ENCODE data around the gene IQCK. TPM values are rescaled to one million over a fixed set of nuclear protein-coding genes. Genes with fewer than 3 reads are reported as not detected.

Gene IQCK
- total RNA-seq, 5 donors from 2014 or later (not counting 1 experiment from before 2014, with no cell fraction given) = 1.6 to 3.3 (median 2.0) TPM

DNA sequence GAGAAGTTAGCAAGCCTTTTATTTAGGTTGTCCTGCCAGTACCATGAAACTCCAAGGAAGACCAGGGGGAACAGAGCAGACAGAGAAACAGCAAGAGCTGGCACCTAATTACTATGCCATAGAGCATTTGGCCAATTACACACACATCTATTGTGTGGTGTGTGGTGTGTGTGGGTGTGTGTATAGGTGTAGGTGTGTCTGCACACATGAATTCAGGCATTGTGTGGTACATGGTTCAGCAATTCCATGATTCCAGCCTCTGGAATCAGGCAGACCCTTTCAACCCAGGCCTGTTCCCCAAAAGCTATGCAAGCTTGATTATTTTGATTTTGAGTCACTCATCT lies 25.7 kb downstream of the IQCK start:
- Histone ChIP-seq H3K4me3 (ENCODE audit: control insufficient read depth in 1 of 2, extremely low read depth in 1 of 2, low read length in 1 of 2) (no peak overlapping the region), H3K27me3 (replicated peaks in 1 of 2; ENCODE audit: control insufficient read depth in 2 of 2, extremely low read depth in 1 of 2, insufficient read depth in 2 of 2, low read length in 1 of 2) (no peaks in the 10 kb centered on the region), H3K9me3 (no peaks in the 10 kb centered on the region), H3K36me3 (ENCODE audit: control insufficient read depth in 2 of 2, extremely low read depth in 1 of 2, insufficient read depth in 1 of 2, low read length in 1 of 2) (no peaks in the 10 kb centered on the region), H3K27ac (ENCODE audit: low read length) (no peak overlapping the region), H3K4me1 (ENCODE audit: control insufficient read depth in 1 of 2, extremely low read depth in 1 of 2, insufficient read depth in 2 of 2, low read length in 2 of 2) (no peaks in the 10 kb centered on the region)
- POLR2A ChIA-PET = no interaction called here
- Mint-ChIP-seq H3K36me3 (peaks cover 9% of the 10 kb centered on the region), H3K27ac (no peak overlapping the region), H3K4me3 (no peak overlapping the region), H3K27me3 (no peaks in the 10 kb centered on the region), H3K9me3 (no peaks in the 10 kb centered on the region), H3K4me1 (no peaks in the 10 kb centered on the region)
- CTCF ChIA-PET = no interaction called here
- ATAC-seq (replicated peaks in 1 of 4) (no peak), DNase-seq (no peak)

DNA sequence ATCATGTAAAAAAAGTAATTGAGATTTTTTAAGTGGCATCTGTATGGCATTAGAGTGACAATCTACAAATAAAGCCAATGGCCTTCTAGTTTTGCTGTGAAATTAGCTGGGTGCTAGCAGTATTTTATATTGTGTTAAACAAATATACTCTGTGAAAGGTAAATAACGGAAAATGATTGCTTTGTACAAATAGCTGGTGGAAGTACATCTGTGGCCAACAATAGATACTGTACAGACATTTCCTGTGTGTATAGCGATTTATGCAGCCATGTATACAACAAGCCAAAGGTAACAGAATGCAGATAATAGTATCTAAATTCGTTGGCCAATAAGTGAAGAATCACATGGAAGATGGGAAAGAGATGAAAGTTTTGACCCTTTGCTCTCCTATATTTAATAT lies 26.6 kb downstream of the IQCK start:
- Histone ChIP-seq H3K4me1 (ENCODE audit: control insufficient read depth in 1 of 2, extremely low read depth in 1 of 2, insufficient read depth in 2 of 2, low read length in 2 of 2) (no peaks in the 10 kb centered on the region), H3K27me3 (replicated peaks in 1 of 2; ENCODE audit: control insufficient read depth in 2 of 2, extremely low read depth in 1 of 2, insufficient read depth in 2 of 2, low read length in 1 of 2) (no peaks in the 10 kb centered on the region), H3K9me3 (no peaks in the 10 kb centered on the region), H3K4me3 (ENCODE audit: control insufficient read depth in 1 of 2, extremely low read depth in 1 of 2, low read length in 1 of 2) (no peak overlapping the region), H3K27ac (ENCODE audit: low read length) (no peak overlapping the region), H3K36me3 (ENCODE audit: control insufficient read depth in 2 of 2, extremely low read depth in 1 of 2, insufficient read depth in 1 of 2, low read length in 1 of 2) (no peaks in the 10 kb centered on the region)
- ATAC-seq (replicated peaks in 1 of 4) (no peak), DNase-seq (no peak)
- ChIA-PET CTCF (no interaction called here), POLR2A (no interaction called here)
- Mint-ChIP-seq H3K4me1 (no peaks in the 10 kb centered on the region), H3K27ac (no peak overlapping the region), H3K36me3 (peaks cover 5% of the 10 kb centered on the region), H3K27me3 (no peaks in the 10 kb centered on the region), H3K4me3 (no peak overlapping the region), H3K9me3 (no peaks in the 10 kb centered on the region)
- 100% methylated on average over 1 of the region's 3 CpGs for WGBS (ENCODE audit: insufficient coverage)

- H3K27ac Mint-ChIP-seq = no peak overlapping the region
- Histone ChIP-seq H3K4me3 (ENCODE audit: control insufficient read depth in 1 of 2, extremely low read depth in 1 of 2, low read length in 1 of 2) (no peak overlapping the region), H3K4me1 (ENCODE audit: control insufficient read depth in 1 of 2, extremely low read depth in 1 of 2, insufficient read depth in 2 of 2, low read length in 2 of 2) (no peaks in the 10 kb centered on the region), H3K9me3 (no peaks in the 10 kb centered on the region), H3K27ac (ENCODE audit: low read length) (no peak overlapping the region), H3K36me3 (ENCODE audit: control insufficient read depth in 2 of 2, extremely low read depth in 1 of 2, insufficient read depth in 1 of 2, low read length in 1 of 2) (no peaks in the 10 kb centered on the region), H3K27me3 (replicated peaks in 1 of 2; ENCODE audit: control insufficient read depth in 2 of 2, extremely low read depth in 1 of 2, insufficient read depth in 2 of 2, low read length in 1 of 2) (no peaks in the 10 kb centered on the region)
- H3K36me3 Mint-ChIP-seq = peaks cover under 1% of the 10 kb centered on the region
- no peak for DNase-seq
- H3K4me3 Mint-ChIP-seq = no peak overlapping the region
- H3K27me3 Mint-ChIP-seq = no peaks in the 10 kb centered on the region
- ATAC-seq (replicated peaks in 1 of 4) = no peak
- ChIA-PET POLR2A (no interaction called here), CTCF (no interaction called here)
- no peaks in the 10 kb centered on the region for H3K9me3 Mint-ChIP-seq
- 86% methylated on average over 7 of the region's 9 CpGs for WGBS (ENCODE audit: insufficient coverage)
- no peaks in the 10 kb centered on the region for H3K4me1 Mint-ChIP-seq
Measured at GRCh38 chr16:19745286-19746010, 27.4 kb downstream of the IQCK start.

- H3K4me1 Mint-ChIP-seq = no peaks in the 10 kb centered on the region
Measured at GRCh38 chr16:19746561-19746960, 28.5 kb downstream of the IQCK start.

GRCh38 chr16:19748389-19749168 lies 30.5 kb downstream of the IQCK start:
- Histone ChIP-seq H3K27ac (ENCODE audit: low read length) (no peak overlapping the region), H3K27me3 (replicated peaks in 1 of 2; ENCODE audit: control insufficient read depth in 2 of 2, extremely low read depth in 1 of 2, insufficient read depth in 2 of 2, low read length in 1 of 2) (no peaks in the 10 kb centered on the region), H3K4me3 (ENCODE audit: control insufficient read depth in 1 of 2, extremely low read depth in 1 of 2, low read length in 1 of 2) (no peak overlapping the region), H3K9me3 (no peaks in the 10 kb centered on the region), H3K4me1 (ENCODE audit: control insufficient read depth in 1 of 2, extremely low read depth in 1 of 2, insufficient read depth in 2 of 2, low read length in 2 of 2) (no peaks in the 10 kb centered on the region), H3K36me3 (ENCODE audit: control insufficient read depth in 2 of 2, extremely low read depth in 1 of 2, insufficient read depth in 1 of 2, low read length in 1 of 2) (no peaks in the 10 kb centered on the region)
- Mint-ChIP-seq H3K36me3 (no peaks in the 10 kb centered on the region), H3K27me3 (no peaks in the 10 kb centered on the region), H3K27ac (no peak overlapping the region), H3K4me3 (no peak overlapping the region), H3K9me3 (no peaks in the 10 kb centered on the region), H3K4me1 (no peaks in the 10 kb centered on the region)
- no peak for ATAC-seq (replicated peaks in 1 of 4)
- CTCF ChIA-PET = no interaction called here
- WGBS (ENCODE audit: insufficient coverage) = no CpG with 5 or more reads among the region's 2 CpGs
- POLR2A ChIA-PET = no interaction called here
- no peak for DNase-seq

More at GRCh38 chr16:19746561-19746960, 28.5 kb downstream of the IQCK start:
- ChIA-PET CTCF (interaction anchor here in 1 of 2 donors (0.6 kb wide), 1 partner anchor 631 kb away, joined by 3 read pairs; no protein-coding TSS in a partner anchor), POLR2A (no interaction called here)
- H3K9me3 ChIP-seq = no peaks in the 10 kb centered on the region
- Mint-ChIP-seq H3K27me3 (no peaks in the 10 kb centered on the region), H3K4me3 (no peak overlapping the region), H3K36me3 (no peaks in the 10 kb centered on the region), H3K27ac (no peak overlapping the region), H3K9me3 (no peaks in the 10 kb centered on the region)
- H3K36me3 ChIP-seq (ENCODE audit: control insufficient read depth in 2 of 2, extremely low read depth in 1 of 2, insufficient read depth in 1 of 2, low read length in 1 of 2) = no peaks in the 10 kb centered on the region
- no peak for ATAC-seq (replicated peaks in 1 of 4)
- no peak for DNase-seq
- no peak overlapping the region for H3K27ac ChIP-seq (ENCODE audit: low read length)
- H3K27me3 ChIP-seq (replicated peaks in 1 of 2; ENCODE audit: control insufficient read depth in 2 of 2, extremely low read depth in 1 of 2, insufficient read depth in 2 of 2, low read length in 1 of 2) = no peaks in the 10 kb centered on the region
- H3K4me1 ChIP-seq (ENCODE audit: control insufficient read depth in 1 of 2, extremely low read depth in 1 of 2, insufficient read depth in 2 of 2, low read length in 2 of 2) = no peaks in the 10 kb centered on the region
- no peak overlapping the region for H3K4me3 ChIP-seq (ENCODE audit: control insufficient read depth in 1 of 2, extremely low read depth in 1 of 2, low read length in 1 of 2)
- no CpG with 5 or more reads among the region's 4 CpGs for WGBS (ENCODE audit: insufficient coverage)

DNA sequence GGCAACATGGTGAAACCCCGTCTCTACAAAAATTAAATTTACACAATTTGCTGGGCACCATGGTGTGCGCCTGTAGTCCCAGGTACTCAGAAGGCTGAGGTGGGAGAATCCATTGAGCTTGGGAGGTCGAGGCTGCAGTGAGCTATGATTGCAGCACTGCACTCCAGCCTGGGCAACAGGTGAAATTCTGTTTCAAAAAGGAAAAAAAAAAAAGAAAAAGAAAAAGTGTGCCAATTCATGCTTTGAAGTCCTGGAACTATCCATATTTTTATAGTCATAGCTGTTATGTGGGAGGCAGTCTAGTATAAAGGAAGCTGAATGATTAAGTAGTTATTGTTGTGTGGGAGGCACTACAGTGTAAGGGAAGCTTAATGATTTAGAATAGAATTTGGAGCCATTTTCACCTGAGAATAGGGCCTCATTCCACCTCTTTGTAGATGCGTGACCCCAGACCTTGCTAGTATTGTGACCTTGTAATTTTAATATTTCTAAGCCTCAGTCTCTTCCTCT lies 31.6 kb downstream of the IQCK start:
- H3K4me1 ChIP-seq (ENCODE audit: control insufficient read depth in 1 of 2, extremely low read depth in 1 of 2, insufficient read depth in 2 of 2, low read length in 2 of 2) = no peaks in the 10 kb centered on the region
- H3K9me3 ChIP-seq = no peaks in the 10 kb centered on the region
- H3K36me3 ChIP-seq (ENCODE audit: control insufficient read depth in 2 of 2, extremely low read depth in 1 of 2, insufficient read depth in 1 of 2, low read length in 1 of 2) = no peaks in the 10 kb centered on the region
- CTCF ChIA-PET = interaction anchor here in 1 of 2 donors (0.5 kb wide), 1 partner anchor 164 kb away, joined by 8 read pairs; no protein-coding TSS in a partner anchor
- DNase-seq = no peak
- no peaks in the 10 kb centered on the region for H3K27me3 ChIP-seq (replicated peaks in 1 of 2; ENCODE audit: control insufficient read depth in 2 of 2, extremely low read depth in 1 of 2, insufficient read depth in 2 of 2, low read length in 1 of 2)
- H3K27ac ChIP-seq (ENCODE audit: low read length) = no peak overlapping the region
- H3K27ac Mint-ChIP-seq = no peak overlapping the region
- no peaks in the 10 kb centered on the region for H3K4me1 Mint-ChIP-seq
- no peak for ATAC-seq (replicated peaks in 1 of 4)
- POLR2A ChIA-PET = no interaction called here
- H3K9me3 Mint-ChIP-seq = no peaks in the 10 kb centered on the region
- WGBS (ENCODE audit: insufficient coverage) = no CpG with 5 or more reads among the region's 4 CpGs
- H3K4me3 ChIP-seq (ENCODE audit: control insufficient read depth in 1 of 2, extremely low read depth in 1 of 2, low read length in 1 of 2) = no peak overlapping the region
- H3K4me3 Mint-ChIP-seq = no peak overlapping the region
- H3K36me3 Mint-ChIP-seq = no peaks in the 10 kb centered on the region
- no peaks in the 10 kb centered on the region for H3K27me3 Mint-ChIP-seq
